A673 (cell line): Measurements from ENCODE around the gene ANKEF1. TPM values are rescaled to one million over a fixed set of nuclear protein-coding genes. Genes with fewer than 3 reads are reported as not detected.

Experiments
- BruUV-seq: library from RNA; stranded (reverse); fragments of 400-500 nt; replicated peaks from 2 replicates; lab custom pipeline; 2021; lab: Mats Ljungman, UMichigan
- CTCF ChIA-PET: fragments of 300-600 bp; sonication (Branson Sonifier 250); formaldehyde crosslinking; loops from one replicate; lab custom pipeline; 2022; ENCODE audit warnings: antibody characterized with exemption; lab: Charles Lee
- POLR2A ChIA-PET: fragments of 300-600 bp; sonication (Branson Sonifier 250); formaldehyde crosslinking; loops from one replicate; lab custom pipeline; 2022; ENCODE audit warnings: antibody characterized with exemption; ENCODE audit not compliant: low non-redundant PET; lab: Charles Lee
- DNase-seq: peaks from one replicate; pipeline ENCODE4 v3.0.0-alpha.2; 2015; ENCODE audit warnings: low spot score
- H3K27ac ChIP-seq: fragments of 200-600 bp; sonication (generic); 2 replicates; pipeline ENCODE4 v1.5.1; 2016; ENCODE audit warnings: mixed run types, low read depth, mild to moderate bottlenecking, mixed read lengths, antibody characterized with exemption, low read length; ENCODE audit not compliant: poor library complexity, severe bottlenecking
- H3K27me3 ChIP-seq: fragments of 200-600 bp; sonication (generic); replicated peaks from 2 replicates; pipeline ENCODE4 v1.6.1; 2017; ENCODE audit warnings: mixed run types, low read depth, mild to moderate bottlenecking, mixed read lengths, antibody characterized with exemption, low read length; ENCODE audit not compliant: insufficient read depth, poor library complexity
- H3K36me3 ChIP-seq: fragments of 200-600 bp; sonication (generic); 2 replicates; pipeline ENCODE4 v1.6.1; 2016; ENCODE audit warnings: mixed run types, mild to moderate bottlenecking, mixed read lengths, antibody characterized with exemption, low read length; ENCODE audit not compliant: insufficient read depth, poor library complexity, severe bottlenecking
- H3K4me1 ChIP-seq: fragments of 200-600 bp; sonication (generic); 2 replicates; pipeline ENCODE4 v1.6.1; 2017; ENCODE audit warnings: mixed run types, mild to moderate bottlenecking, mixed read lengths, antibody characterized with exemption, low read length; ENCODE audit not compliant: insufficient read depth, poor library complexity, severe bottlenecking
- H3K4me3 ChIP-seq: fragments of 200-600 bp; sonication (generic); 2 replicates; pipeline ENCODE4 v1.5.1; 2016; ENCODE audit warnings: low read depth, mixed run types, mild to moderate bottlenecking, mixed read lengths, low read length; ENCODE audit not compliant: poor library complexity, severe bottlenecking
- H3K9me3 ChIP-seq: fragments of 200-600 bp; sonication (generic); 2 replicates; pipeline ENCODE4 v1.6.1; 2016; ENCODE audit warnings: mixed run types, low read depth, mild to moderate bottlenecking, mixed read lengths, antibody characterized with exemption, low read length; ENCODE audit not compliant: poor library complexity, severe bottlenecking
- CTCF ChIP-seq: fragments of 300-800, 200-600 bp; sonication (generic); conservative IDR thresholded peaks from 2 replicates; pipeline ENCODE4 v1.5.1; 2017; ENCODE audit warnings: low read depth, mild to moderate bottlenecking, antibody characterized with exemption, low read length, moderate library complexity, mixed read lengths
- EZH2 ChIP-seq: fragments of 200-600 bp; sonication (generic); IDR thresholded peaks from 2 replicates; pipeline ENCODE4 v1.6.1; 2017; ENCODE audit warnings: borderline replicate concordance, low read depth, mild to moderate bottlenecking, mixed read lengths, antibody characterized with exemption, low read length; ENCODE audit not compliant: poor library complexity, severe bottlenecking
- intact Hi-C: fragments of 100-400 bp; cut with micrococcal nuclease; formaldehyde crosslinking; loops from one replicate; pipeline ENCODE4 v1.10.0; 2022; ENCODE audit not compliant: unreplicated experiment
- total RNA-seq: library from RNA; stranded (reverse); gene quantifications from 2 replicates; pipeline ENCODE4 v1.2.3, GENCODE V29; 2021

Gene ANKEF1
- total RNA-seq, 1 experiment from 2014 or later, result 1.3 TPM

GRCh38 chr20:10047427-10047826 is 12.6 kb downstream of the ANKEF1 start:
- peak; percentile 58 for DNase-seq

GRCh38 chr20:10051185-10051584 is 16.4 kb downstream of the ANKEF1 start:
- Histone ChIP-seq H3K27me3 (no peaks in the 10 kb centered on the region), H3K4me3 (no peak overlapping the region), H3K27ac (no peak overlapping the region), H3K9me3 (no peaks in the 10 kb centered on the region), H3K36me3 (no peaks in the 10 kb centered on the region), H3K4me1 (no peaks in the 10 kb centered on the region)
- no peak for TF ChIP-seq EZH2
- no peak for TF ChIP-seq CTCF
- intact Hi-C loops, result no loop called here
- DNase-seq, result no peak
- BruUV-seq, result no TSS peak
- CTCF ChIA-PET, result no interaction called here
- POLR2A ChIA-PET, result no interaction called here

More at GRCh38 chr20:10047427-10047826, 12.6 kb downstream of the ANKEF1 start:
- intact Hi-C loops, result no loop called here
- TF ChIP-seq EZH2 (no peak), CTCF (peak; percentile 39)
- Histone ChIP-seq H3K4me3 (no peak overlapping the region), H3K9me3 (no peaks in the 10 kb centered on the region), H3K36me3 (no peaks in the 10 kb centered on the region), H3K27me3 (no peaks in the 10 kb centered on the region), H3K27ac (no peak overlapping the region), H3K4me1 (no peaks in the 10 kb centered on the region)
- CTCF ChIA-PET, result interaction anchor here (0.6 to 1.0 kb wide), 4 partner anchors 14 to 69 kb away, joined by 3 to 5 read pairs (median 4); no protein-coding TSS in a partner anchor
- BruUV-seq, result no TSS peak
- POLR2A ChIA-PET, result no interaction called here

- no peak for DNase-seq
- H3K4me3 ChIP-seq, result no peak overlapping the region
- H3K27ac ChIP-seq, result no peak overlapping the region
- intact Hi-C loops, result no loop called here
- no peaks in the 10 kb centered on the region for H3K9me3 ChIP-seq
- ChIA-PET POLR2A (no interaction called here), CTCF (no interaction called here)
- H3K27me3 ChIP-seq, result no peaks in the 10 kb centered on the region
- no TSS peak for BruUV-seq
- no peaks in the 10 kb centered on the region for H3K36me3 ChIP-seq
- TF ChIP-seq EZH2, result no peak
- no peak for TF ChIP-seq CTCF
- H3K4me1 ChIP-seq, result peaks cover 10% of the 10 kb centered on the region
These were observed 24.2 kb downstream of the ANKEF1 start for GRCh38 chr20:10059006-10059405.
